GOT3 (cell line): ENCODE data around the gene EXOC6B.

Experiments used
- DNase-seq: peaks from one replicate; lab custom pipeline; 2025; ENCODE audit warnings: mixed read lengths; lab: John Stamatoyannopoulos, UW

Gene EXOC6B

DNA sequence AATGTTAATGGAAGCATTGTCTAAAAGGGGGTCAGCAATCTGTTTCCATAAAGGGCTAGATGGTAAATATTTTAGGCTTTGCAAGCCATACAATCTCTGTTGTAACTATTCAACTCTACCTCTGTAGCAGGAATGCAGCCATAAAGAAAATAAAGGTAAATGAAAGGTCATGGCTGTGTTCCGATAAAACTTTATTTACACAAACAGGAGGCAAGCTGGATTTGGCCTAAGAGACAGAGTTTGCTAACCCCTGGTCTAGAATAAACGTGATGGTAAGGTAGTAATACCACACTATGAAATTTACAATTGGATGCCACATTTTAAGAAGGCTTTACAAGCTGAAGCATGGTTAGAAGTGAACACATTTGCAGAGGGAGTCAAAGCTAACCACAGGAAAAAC is 91.4 kb downstream of the EXOC6B start:
- no peak for DNase-seq

DNA sequence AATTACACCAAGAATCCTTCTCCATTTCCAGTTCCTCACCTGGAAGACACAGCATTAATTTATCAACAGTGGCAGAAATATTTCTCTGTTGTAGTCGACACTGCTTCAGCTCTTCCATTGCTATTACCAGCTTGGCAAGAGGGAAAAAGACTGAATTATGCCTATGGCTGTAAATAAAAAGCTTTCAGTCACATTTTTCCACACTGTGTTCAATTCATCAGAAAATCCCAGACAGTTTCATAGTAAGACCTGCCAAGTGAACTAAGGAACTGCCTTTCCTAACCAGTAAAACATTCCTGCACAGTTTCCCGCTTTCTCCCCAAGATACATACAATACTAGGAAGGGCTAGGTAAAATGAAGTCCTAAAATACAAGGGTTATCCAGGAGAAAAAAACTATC is 94.7 kb downstream of the EXOC6B start:
- no peak for DNase-seq

DNA sequence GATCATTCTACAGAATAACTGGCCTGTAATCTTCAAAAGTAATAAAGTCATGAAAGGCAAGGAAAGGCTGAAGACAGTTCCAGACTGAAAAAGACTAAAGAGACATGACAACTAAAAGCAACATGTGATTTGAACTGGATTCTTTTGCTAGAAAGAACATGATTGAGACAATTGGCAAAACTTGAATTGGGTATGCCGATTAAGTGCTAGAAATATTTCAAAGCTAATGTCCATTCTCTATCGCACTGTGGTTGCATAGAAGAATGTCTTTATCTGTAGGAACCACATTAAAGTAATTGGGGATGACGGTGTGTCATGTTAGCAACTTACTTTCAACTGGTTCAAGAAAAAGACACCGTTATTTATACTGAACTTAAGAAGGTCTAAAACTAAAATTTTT is 98.5 kb downstream of the EXOC6B start:
- no peak for DNase-seq

DNA sequence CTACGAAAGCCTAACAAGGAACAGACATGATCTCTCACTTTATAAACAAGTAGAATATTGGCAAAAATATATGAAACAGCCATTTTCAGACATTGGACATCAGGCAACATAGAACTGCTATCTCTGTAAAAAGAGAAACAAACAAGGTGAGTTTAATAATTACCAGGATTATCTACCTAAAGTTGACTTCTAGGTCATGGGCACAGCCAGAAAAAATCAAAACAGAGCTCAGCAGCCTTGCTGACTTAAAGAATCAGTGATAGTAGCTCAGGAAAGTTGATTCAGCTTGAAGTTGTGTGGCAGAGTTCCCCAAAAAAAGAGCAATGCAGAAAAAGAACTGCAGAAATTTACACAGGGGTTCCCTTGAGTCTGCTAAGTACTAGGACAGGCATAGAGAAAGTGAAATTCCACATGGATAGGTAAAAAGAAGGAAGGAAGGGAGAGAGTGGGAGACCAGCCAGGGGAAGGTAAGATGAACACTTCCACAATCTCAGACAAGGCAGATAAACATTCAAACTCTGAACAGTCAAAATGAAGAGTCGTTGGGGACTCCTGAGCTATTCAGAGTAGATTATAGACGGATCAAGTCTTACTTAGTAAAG is 102.0 kb downstream of the EXOC6B start:
- DNase-seq, result no peak

DNA sequence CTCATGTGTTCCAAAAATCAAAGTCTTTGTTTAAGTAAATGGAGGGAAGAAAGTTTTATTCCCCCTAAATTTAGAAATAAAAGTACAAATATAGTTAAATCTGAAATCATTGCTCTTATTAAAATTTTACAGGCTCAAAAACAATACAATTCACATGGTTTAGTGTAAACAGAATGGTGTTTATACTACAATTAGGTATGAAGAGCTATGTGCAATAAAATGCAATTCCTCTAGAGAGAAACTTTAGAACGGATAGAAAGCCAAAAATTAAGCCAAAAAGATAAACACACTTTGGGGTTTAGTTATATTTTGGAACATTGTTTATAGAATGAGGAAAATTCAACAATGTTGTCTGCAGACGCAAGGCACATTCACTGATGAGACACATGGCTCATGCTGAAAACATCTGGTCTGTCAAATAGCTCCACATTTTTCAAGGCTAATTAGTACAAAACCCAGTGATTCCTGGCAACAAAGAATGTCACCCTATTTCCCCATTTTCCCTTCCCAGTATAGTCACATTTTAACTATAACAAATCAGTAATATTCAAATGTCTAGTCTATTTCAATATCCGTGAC is 103.3 kb downstream of the EXOC6B start:
- DNase-seq, result no peak

DNA sequence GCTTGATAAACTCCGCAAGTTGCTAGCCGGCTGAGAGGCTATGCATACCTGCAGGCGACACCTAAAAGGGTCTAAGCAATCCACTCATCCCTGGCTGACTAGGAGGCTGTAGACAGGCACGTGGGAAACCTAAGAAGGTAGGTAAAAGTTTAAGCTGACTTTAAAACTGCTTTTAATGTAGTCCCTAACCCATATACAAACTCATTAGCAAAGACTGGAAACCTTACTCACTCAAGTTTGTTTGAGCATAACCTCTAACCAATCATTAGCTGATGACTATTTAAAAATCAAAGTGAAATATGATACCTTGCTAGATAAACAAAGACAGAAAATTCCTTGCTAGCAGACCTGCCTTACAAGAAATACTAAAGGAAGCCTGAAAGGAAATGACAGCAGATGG is 106.4 kb downstream of the EXOC6B start:
- DNase-seq, result no peak

DNA sequence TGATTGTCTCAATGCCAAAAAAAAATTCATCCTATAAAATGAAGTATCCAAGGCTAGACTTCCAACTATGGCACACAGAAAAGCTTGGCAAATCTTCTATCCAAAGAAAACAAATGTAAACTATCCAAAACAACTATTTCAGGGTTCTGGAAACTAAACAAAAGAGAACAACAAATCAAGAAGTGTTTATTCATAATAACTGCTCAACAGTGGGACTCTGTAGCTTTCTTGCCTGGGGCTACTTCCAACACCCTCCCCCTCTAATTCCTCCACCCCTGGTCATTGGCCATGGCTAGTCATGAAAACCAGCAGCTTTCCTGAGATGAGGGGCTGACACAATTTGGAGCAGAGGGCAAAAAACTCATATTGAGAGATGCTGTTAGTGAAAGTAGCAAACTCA is 107.0 kb downstream of the EXOC6B start:
- DNase-seq, result no peak

DNA sequence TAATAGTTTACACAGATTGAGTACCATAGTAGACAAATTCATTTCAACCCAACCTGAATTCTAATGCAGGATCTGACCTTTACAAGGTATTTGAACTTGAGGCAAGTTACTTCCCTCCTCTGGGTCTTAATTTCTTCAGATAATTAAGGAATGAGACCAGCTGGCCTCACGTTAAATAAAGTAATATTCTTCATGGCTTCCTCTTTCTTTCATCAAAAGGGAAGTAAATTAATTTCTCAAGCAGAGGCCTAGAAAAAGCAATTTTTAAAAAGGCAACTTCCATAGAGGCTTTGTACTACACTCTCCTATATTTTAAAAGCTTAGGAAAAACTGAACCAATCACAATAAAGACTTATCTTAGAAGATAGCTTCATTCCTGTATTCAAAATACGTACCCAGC is 109.2 kb downstream of the EXOC6B start:
- DNase-seq, result no peak

DNA sequence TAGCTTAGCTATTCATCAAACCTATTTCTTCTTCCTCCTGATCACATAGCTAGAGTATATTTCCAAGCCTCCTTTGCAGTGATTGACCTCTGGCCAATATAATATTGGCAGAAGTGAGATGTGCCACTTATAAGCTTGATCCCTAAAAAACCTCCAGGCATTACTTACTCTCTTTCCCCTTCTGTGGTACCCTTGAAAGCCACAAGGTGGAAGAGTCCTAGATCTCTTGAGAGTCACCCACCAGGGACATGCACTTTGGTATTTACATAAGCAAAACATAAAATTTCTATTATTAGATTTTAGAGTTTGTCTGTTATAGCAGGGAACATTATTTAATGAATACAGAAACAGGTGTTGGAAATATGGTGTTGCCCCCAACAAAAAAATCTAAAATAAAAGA is 112.0 kb downstream of the EXOC6B start:
- no peak for DNase-seq

DNA sequence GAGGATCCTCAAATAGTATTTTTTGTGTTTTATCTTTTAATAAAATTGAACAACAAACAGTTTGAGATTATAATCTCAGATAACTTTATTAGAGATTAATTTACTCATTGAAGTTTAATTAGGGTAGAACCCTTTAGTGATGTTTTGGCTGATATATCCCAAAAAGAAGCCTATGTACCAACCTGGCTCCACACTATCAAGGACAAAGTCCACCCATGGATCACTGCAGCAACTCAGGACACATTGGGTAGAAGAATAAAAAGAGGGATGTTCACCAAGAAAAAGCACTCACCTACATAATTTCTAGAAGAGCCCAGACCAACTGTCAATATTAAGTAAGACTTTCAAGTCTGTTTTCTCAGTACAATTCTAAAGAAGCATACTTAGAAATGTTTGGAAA is 112.9 kb downstream of the EXOC6B start:
- DNase-seq, result no peak

DNA sequence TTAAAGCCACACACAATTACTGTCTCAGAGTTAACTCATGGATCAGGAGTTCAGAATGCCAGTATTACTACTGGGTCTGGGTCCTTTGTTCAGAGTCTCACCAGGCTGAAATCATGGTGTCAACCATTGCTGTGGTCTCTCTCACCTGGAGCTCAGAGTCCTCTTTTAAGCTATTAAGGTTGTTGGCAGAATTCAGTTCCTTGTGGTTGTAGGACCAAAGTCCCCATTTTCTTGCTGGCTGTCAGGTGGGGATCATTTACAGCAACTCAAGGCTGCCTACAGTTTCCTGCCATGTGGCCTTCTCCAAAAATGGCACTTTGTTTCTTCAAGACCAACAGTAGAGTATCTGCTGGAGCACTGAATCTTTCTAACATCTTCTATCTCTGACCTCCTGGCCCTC is 113.5 kb downstream of the EXOC6B start:
- DNase-seq, result no peak

DNA sequence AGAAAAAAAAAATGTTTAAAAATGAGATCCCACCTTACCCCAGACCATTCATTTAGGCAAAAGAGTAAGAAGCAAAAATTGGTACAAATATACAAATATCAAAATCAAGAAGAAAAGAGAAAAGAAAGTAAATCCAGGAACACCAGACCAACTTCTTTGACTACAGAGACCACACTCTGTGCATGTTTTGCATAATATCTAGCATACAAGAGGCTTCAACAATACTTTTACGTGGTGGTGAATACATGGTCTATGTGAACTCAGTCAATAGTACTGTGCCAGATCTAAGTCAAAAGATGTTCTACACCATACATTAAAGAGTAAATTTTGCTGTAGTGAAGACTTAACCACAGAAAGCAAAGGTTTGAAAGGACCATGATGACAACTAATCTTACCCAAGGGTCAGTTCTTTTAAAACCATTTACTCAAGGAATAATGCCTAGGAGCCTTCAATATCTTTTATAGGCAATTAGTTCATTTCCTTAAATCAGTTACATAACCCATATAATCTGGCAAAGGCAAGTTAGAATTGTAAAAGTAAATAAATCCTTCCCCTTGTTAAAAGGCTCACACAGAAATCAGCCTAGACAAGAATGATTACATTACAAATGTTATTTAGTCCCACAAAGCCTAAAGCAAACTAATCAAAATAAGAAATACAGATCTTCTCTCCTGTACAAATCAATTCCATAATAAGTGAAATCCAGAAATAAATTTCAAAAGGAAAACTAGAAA is 115.2 kb downstream of the EXOC6B start:
- no peak for DNase-seq

DNA sequence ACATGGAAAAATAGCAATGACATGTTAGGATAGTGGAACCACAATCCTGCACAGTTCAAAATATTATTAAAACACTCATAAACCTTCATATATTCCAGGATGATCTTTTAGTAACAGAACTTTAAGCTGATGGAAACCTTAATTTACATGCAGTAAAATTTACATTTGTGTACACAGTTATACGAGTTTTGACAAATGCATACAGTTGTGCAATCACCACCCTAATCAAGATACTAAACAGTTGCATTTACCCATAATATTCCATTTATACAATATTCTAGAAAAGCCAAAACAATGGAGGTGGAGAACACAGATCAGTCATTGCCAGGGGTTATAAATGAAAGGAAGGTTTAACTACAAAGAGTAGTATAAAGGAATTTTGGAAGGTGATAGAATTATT is 117.6 kb downstream of the EXOC6B start:
- no peak for DNase-seq

DNA sequence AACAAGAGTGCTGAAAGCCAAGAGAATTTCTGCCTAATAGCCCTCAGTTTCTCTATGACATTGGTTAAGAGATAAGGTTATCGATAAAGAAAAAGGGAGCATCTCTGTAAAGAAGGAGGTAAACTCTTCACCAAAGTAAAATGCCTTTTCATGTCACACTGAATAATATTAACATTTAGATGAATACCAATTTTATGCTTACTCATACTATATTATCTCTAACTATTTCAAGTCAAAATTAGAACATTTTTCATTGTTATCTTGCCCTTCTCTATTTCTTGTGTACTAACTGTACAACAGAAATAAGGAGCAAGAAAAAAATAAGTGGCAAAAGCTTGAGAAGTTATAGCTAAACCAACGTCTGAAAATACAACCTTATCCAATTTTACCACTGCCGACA is 127.5 kb downstream of the EXOC6B start:
- no peak for DNase-seq

DNA sequence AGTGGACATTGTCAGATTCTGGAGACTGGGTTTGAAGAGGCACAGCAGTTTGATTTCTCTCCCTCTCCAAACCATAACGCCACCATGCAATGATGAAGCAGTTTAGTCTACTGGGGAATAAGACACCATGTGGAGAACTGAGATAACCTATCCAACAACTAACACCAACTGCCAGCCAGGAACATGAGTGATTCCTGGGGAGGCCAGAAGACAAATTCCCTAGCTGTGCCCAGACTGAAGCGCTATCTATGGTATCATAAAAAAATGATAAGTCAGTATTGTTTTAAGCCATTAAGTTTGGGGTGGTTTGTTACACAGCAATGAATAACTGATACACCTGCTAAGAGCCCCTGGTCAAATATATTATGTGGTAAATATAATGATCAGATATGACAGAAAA is 129.3 kb downstream of the EXOC6B start:
- no peak for DNase-seq

DNA sequence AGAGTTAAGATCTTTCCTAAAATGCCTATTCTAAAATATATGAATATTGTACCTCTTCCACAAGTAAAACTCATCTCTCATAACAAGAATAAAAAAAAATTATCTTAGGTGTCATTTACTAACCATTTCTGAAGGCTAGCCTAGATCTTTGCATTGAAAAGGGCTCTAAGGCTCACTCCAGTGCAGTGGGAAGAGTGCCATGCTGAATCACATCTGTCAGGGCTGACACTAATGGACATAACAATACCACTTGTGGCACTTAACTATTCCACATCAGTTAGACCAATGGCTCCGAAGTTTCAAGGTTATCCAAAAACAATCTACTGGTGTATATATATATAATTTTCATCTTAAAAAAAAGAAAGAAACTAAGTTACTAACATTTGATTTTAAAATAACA is 130.2 kb downstream of the EXOC6B start:
- no peak for DNase-seq

DNA sequence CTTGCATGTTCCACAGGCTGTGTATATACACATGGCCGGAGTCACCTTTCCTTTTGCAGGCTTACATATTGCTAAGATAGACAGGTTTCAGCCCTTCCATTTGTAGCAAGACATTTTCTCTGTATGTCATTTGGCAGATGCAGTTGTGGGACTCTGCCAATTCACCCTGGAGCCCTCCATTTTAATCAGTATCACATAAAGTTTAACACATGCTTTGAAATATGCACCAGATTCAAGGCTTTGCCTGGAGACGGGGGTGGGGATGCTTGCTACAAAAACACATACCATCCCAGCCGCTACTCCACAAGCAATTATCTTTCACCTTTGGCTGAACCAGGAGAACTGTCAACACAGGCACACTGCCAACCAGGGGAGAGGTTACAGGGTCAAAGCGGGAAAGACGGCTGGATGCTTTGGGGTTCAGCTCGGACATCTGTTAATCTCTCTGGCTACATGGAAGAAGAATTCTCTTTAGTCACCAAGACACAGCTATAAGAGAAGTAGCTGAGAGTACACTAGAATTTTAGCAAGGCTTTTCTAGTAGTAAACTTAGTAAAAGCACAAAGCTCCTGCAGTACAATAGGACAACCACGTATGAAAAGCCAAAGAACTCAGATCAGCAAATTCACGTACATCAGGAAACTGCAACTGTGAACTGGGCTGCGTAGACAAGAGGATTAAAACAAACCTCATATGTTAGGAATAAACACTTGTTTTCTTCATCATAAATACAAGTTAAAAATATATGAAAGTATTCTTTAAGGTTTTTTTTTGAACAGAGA is 130.9 kb downstream of the EXOC6B start:
- DNase-seq, result no peak

DNA sequence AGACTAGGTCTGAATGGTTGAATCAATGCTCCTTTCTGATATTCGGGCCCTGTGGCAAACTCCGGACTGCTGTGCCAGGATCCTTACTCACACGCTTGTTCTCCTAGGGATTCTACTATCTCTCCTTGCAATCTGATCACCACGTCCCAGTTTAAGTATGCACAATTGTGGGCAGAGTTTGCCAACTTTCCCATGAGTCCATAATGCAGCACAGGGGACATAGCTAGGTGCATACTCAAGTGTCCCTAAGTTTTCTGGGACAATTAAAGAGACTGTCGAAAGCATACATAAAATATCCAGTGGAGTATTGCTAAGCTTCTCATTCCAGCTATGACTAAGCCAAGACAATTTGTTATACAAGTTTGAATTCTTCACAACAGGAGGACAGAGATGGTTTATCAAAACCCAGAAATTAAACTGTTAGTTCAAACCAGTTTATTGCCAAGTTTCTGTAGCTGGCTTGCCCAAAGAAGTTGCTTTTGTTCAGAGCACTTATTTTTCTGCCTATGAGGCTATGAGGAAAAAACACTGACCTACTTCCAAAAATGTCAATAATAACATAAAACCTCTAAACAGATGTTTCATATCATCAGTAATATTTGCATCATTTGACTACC is 136.1 kb downstream of the EXOC6B start:
- DNase-seq, result no peak

DNA sequence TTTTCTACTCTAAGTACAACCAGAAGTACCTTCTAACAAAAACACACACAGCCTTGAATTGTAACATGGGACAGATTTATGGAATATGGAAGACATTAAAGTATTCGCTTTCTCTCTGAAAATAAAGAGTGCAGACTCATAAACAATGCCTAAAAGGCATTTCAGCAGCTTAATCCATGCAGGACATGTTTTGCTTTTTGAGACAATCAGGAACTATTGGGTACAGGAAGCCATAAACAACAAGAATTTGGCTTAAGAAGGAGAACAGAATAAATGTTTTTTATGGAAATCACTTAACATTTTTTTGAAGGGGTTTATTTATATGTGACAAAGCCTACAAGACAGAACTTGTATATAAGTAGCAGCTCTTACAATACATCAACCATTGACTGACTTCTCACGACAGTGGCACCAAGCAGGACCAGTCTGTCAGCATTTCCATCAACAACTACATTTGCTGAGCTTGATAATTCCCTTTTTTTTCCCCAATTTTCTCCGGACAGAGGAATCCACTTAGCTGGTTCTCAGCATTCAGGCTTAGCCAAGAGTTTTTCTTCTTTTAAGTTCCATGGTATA is 140.1 kb downstream of the EXOC6B start:
- no peak for DNase-seq

DNA sequence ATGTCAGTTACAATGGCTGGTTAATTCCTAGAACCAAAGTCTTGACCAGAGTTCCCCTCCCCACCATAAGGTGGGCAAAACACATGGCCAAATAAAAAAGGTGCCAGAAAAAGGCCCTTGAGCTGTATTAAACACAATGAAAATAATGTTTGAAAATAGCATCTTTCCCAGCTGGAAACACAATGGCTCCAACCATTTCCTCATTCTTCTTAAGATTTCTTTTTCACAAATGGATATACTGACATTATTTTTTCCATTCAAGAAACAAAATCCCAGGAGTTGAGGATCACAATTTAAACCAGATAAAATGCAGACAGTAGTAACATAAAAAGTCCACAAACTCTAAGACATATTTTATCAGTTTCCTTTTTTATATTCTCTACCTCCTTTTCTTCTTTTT is 143.8 kb downstream of the EXOC6B start:
- no peak for DNase-seq

DNA sequence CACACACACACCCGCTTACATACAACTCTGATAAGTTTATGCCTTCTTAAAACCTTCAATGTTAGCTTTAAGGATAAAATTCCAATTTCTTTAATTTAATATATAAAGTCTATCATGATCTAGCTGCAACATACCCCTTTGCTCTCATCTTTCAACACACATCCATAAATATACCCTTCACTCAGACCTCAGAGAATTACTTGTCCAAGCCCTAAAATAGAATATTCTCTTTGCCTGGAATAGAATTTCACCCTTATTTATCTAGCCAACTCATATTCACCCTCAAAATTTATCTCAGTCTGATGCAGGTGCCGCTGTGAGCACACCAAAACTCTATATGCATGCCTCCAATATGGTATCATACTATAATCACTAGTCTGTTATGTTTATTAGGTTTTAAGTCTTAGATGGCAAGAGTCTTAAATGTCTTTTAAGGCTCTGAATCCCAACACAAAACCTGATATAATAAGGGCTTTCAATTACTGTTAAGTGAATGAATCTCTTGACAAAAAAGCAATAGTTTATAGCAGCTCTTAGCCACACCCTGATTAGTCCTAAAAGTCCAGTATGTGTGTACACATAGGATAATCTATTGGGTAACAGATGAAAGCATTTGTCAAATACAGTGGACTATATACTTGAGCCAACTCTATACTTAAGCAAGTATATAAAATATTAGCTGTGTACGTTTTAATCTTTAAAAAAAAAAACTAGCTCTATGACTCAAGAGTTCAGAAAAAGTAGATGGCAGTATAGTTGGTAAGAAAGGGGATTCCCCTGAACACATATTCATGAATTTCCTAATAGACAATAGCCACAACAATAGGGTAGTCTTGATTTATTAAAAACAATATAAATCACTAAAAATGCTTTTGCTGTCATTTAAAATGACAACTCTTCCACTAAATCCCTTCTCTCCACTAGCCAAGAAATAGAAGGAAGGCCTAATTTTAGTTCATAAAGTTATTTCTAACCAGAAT is 144.5 kb downstream of the EXOC6B start:
- no peak for DNase-seq
